ENCODE data around the gene SCGB1A1. TPM values are rescaled to one million over a fixed set of nuclear protein-coding genes. Genes with fewer than 3 reads are reported as not detected.
A peak's percentile ranks its signal among the peaks of the same experiment; 100 is the strongest.

SCGB1A1 gene
- total RNA-seq, 4 donors from 2014 or later, result not detected

DNA sequence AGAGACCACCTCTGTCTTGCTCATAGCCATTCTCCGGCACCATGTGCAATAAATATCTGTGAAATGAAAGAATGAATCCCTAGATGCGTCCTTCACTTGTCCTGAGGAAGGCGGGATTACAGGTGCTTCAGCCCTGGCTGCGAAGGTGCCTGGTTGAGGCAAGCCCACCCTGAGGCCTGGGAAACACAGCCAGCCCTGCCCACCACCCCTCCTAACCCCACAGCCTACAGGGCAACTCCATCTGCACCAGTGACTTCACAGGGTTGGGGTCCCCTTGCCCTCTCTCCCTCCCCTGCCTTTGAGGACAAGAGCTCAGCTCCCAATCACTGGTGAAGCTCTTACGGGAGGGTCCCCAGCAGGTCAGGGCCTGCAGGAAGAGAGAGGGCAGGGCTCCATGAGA is 17.5 kb upstream of the SCGB1A1 start:
- DNase-seq, result no peak
- no peaks in the 10 kb centered on the region for H3K36me3 ChIP-seq
- H3K4me1 ChIP-seq, result peaks cover 34 to 51% of the 10 kb centered on the region in 2 donors
- H3K27me3 ChIP-seq, result no peaks in the 10 kb centered on the region
- no peak overlapping the region for H3K4me3 ChIP-seq
- intact Hi-C loops (cut with DNase I; ENCODE audit: low total_unique reads), result no loop called here
- no peaks in the 10 kb centered on the region for H3K9me3 ChIP-seq
- peak overlapping the region; percentile 81 to 84 for H3K27ac ChIP-seq
- no peak for TF ChIP-seq POLR2A (IDR thresholded peaks at IDR 0.05)
- TF ChIP-seq, protein P1, sequence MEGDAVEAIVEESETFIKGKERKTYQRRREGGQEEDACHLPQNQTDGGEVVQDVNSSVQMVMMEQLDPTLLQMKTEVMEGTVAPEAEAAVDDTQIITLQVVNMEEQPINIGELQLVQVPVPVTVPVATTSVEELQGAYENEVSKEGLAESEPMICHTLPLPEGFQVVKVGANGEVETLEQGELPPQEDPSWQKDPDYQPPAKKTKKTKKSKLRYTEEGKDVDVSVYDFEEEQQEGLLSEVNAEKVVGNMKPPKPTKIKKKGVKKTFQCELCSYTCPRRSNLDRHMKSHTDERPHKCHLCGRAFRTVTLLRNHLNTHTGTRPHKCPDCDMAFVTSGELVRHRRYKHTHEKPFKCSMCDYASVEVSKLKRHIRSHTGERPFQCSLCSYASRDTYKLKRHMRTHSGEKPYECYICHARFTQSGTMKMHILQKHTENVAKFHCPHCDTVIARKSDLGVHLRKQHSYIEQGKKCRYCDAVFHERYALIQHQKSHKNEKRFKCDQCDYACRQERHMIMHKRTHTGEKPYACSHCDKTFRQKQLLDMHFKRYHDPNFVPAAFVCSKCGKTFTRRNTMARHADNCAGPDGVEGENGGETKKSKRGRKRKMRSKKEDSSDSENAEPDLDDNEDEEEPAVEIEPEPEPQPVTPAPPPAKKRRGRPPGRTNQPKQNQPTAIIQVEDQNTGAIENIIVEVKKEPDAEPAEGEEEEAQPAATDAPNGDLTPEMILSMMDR (IDR thresholded peaks at IDR 0.05), result no peak

DNA sequence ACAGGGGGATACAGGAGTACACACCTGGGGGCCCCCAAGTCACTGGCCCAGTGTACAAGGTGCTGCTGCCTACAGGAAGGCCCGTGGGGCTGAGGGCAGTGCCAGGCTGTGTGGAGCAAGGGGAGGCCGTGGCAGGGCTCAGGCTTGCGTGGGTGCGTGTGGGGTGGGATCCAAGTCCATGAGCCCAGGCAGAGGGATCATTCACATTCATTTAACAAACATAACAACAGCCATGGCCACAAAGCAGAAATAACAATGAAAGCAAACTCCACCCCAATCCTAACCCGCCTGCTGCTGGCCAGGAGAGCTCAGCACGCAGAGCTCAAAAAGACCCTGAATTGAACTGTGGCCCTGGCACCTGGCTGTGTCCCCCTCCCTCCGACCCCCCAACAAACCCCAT is 17.0 kb upstream of the SCGB1A1 start:
- H3K9me3 ChIP-seq, result no peaks in the 10 kb centered on the region
- H3K27ac ChIP-seq, result peak overlapping the region; percentile 81 to 84
- intact Hi-C loops (cut with DNase I; ENCODE audit: low total_unique reads), result no loop called here
- H3K4me1 ChIP-seq, result peaks cover 34 to 49% of the 10 kb centered on the region in 2 donors
- peak in 1 of 2 donors; percentile 50 for DNase-seq
- no peak overlapping the region for H3K4me3 ChIP-seq
- TF ChIP-seq POLR2A (IDR thresholded peaks at IDR 0.05), result no peak
- TF ChIP-seq, protein P1 (IDR thresholded peaks at IDR 0.05), result no peak
- no peaks in the 10 kb centered on the region for H3K27me3 ChIP-seq
- H3K36me3 ChIP-seq, result no peaks in the 10 kb centered on the region

DNA sequence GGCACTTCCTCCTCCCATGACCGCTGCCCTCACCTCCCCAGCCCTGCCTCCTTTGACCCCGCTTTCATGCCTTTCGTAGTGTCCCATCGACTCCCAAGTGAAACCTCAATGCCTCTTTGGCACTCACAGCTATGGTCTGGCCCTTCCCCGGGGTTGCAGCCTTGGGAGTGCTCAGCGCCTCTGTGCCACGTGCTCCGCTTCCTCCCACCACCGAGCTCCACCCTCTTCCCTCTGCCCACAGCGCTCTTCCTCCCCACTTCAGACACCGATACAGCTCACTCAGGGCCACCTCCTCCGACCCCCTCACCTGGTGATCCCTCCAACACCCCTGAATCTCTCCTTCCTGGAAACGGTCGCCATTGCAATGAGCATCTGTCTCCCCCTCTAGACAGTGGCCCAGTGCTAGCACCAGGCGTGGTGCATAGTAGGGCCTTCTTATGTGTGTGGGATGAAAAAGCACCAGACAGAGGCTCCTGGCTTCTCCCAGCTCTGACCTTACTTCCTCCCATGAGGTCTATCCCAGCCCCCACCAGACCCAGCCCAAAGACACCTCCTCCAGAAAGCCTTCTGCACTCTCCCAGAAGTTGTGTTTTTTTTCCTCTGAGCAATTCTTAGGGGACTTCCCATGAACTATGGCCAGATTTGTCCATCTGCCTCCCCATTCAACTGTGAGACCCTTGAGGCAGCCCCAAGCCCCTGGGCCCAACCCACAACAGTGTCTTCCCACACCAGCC is 16.4 kb upstream of the SCGB1A1 start:
- DNase-seq, result peak; percentile 72 to 83
- Histone ChIP-seq H3K4me3 (no peak overlapping the region), H3K36me3 (no peaks in the 10 kb centered on the region), H3K9me3 (no peaks in the 10 kb centered on the region), H3K4me1 (peaks cover 34 to 44% of the 10 kb centered on the region in 2 donors), H3K27ac (peak overlapping the region; percentile 81 to 84), H3K27me3 (no peaks in the 10 kb centered on the region)
- TF ChIP-seq, protein P1 (IDR thresholded peaks at IDR 0.05), result no peak
- TF ChIP-seq POLR2A (IDR thresholded peaks at IDR 0.05), result no peak
- intact Hi-C loops (cut with DNase I; ENCODE audit: low total_unique reads), result no loop called here

DNA sequence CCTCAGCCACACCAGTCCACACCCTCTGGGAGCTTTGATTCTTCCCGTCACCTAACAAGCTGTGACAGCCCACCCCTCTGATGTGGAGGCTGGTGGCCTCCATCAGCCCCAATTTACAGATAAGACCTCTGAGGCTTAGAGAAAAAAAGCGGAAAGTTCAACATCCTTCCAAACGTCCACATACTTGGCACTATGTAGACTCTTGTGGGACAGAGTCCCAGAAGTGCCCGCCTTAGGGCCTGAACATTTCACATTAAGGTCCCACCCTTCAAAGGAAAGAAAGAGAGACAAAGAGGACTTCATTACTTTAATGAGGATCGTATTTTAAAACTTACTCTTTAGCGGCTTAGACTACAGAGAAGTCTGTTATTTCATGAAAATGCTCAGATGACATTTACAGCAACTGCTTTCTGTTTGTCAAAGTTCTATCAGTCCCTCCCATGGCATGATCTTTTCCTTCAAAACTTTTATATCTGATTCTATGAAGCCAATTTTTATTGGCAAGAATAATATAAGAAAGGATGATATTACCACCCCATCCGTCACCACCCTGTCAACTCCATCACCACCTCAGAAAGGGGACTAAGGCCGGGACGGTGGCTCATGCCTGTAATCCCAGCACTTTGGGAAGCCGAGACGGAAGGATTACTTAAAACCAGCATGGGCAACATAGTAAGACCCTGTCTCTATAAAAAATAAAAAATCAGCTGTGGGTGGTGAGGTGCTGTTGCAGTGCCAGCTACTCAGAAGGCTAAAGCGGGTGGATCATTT is 15.7 kb upstream of the SCGB1A1 start:
- TF ChIP-seq, protein P1 (IDR thresholded peaks at IDR 0.05), result no peak
- no peak for TF ChIP-seq POLR2A (IDR thresholded peaks at IDR 0.05)
- H3K4me1 ChIP-seq, result peaks cover 28 to 37% of the 10 kb centered on the region in 2 donors
- H3K36me3 ChIP-seq, result no peaks in the 10 kb centered on the region
- peak overlapping the region; percentile 81 to 84 for H3K27ac ChIP-seq
- H3K27me3 ChIP-seq, result no peaks in the 10 kb centered on the region
- H3K4me3 ChIP-seq, result no peak overlapping the region
- H3K9me3 ChIP-seq, result no peaks in the 10 kb centered on the region
- DNase-seq, result no peak
- intact Hi-C loops (cut with DNase I; ENCODE audit: low total_unique reads), result no loop called here

DNA sequence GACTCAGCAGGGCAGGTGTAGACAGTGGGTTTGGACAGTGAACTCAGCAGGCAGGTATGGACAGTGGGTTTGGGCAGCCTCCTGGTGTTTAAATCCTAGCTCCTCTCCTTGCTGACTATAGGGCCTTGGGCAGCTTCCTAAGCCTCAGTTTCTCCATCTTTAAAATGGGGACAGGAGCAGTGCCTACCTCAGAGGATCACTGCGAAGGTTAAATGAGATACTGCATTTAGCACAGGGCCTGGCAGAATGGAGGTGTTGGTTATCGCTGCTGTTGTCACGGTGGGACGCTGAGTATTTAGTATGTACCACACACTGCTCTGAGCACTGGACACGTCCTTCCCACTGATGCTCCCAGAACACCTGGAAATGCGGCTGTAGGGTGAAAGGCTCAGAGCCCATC is 14.4 kb upstream of the SCGB1A1 start:
- peaks cover 22 to 30% of the 10 kb centered on the region in 2 donors for H3K4me1 ChIP-seq
- H3K27me3 ChIP-seq, result no peaks in the 10 kb centered on the region
- no peak overlapping the region for H3K27ac ChIP-seq
- TF ChIP-seq, protein P1 (IDR thresholded peaks at IDR 0.05), result no peak
- no peak for TF ChIP-seq POLR2A (IDR thresholded peaks at IDR 0.05)
- intact Hi-C loops (cut with DNase I; ENCODE audit: low total_unique reads), result no loop called here
- no peak overlapping the region for H3K4me3 ChIP-seq
- H3K9me3 ChIP-seq, result no peaks in the 10 kb centered on the region
- DNase-seq, result no peak
- H3K36me3 ChIP-seq, result no peaks in the 10 kb centered on the region

All from uterus (tissue), 4 donors.